Pancreas (tissue), 10 donors: ENCODE data around the gene L3MBTL3. TPM values are rescaled to one million over a fixed set of nuclear protein-coding genes. Genes with fewer than 3 reads are reported as not detected.

Source experiments
- ATAC-seq, 4 donors: fragments of 200-7000 bp; cut with Tn5 transposase; one replicate each; pipeline versions ENCODE4 v1.8.0 to v1.9.1; 2020; ENCODE audit warnings: mild to moderate bottlenecking in 4 of 4, moderate library complexity in 4 of 4
- DNase-seq, 6 donors: peaks; one replicate each; pipeline ENCODE4 v3.0.0-alpha.2; 2020
- FAIRE-seq: peaks from 2 replicates; lab custom pipeline; 2012; peaks lifted over from hg19 to GRCh38; lab: Jason Lieb, UNC
- H3K27ac ChIP-seq, 4 donors: fragments of 200-600 bp; sonication (generic); 1 replicate in 3 of 4; 2 replicates in 1 of 4; pipeline versions ENCODE4 v1.5.0 to v1.8.0; 2020
- H3K27me3 ChIP-seq, 4 donors: fragments of 200-600 bp; one replicate each; pipeline ENCODE4 v1.8.0; 2021
- H3K36me3 ChIP-seq, 3 donors: fragments of 200-600 bp; sonication (generic) in 1 of 3; one replicate each; pipeline versions ENCODE4 v1.5.0 to v1.8.0; 2020 to 2021
- H3K4me1 ChIP-seq, 3 donors: fragments of 200-600 bp; one replicate each; pipeline ENCODE4 v1.8.0; 2021
- H3K4me3 ChIP-seq, 4 donors: fragments of 200-600 bp; sonication (generic) in 2 of 4; one replicate each; pipeline versions ENCODE4 v1.5.0 to v1.8.0; 2020 to 2021
- H3K9me3 ChIP-seq, 4 donors: fragments of 200-600 bp; one replicate each; pipeline ENCODE4 v1.8.0; 2021
- CTCF ChIP-seq, 4 donors: fragments of 200-600 bp; sonication (generic) in 3 of 4; IDR thresholded peaks; one replicate each; pipeline versions ENCODE4 v1.5.0 to v1.8.0; 2021; ENCODE audit warnings: antibody characterized with exemption in 4 of 4
- WGBS, 2 donors: extraction: QIAGEN DNeasy Blood & Tissue Kit; methylation state at CpG; one replicate each; pipeline ENCODE4 v1.1.7; 2013; 5-methylcytosine and 5-hydroxymethylcytosine counted together
- intact Hi-C, 3 donors: fragments of 100-400 bp; cut with DNase I; formaldehyde crosslinking; loops; one replicate each; pipeline versions ENCODE4 v1.11.1 to v1.14.2; 2022
- polyA plus RNA-seq, 2 donors: library from polyadenylated mRNA; stranded (reverse); fragments of 200-250 nt; gene quantifications; one replicate each; pipeline ENCODE4 v1.2.3, GENCODE V29; 2013
- total RNA-seq, 6 donors: library from RNA; stranded (reverse); fragmentation: NEBNext Ultra II Directional in 4 of 6; extraction: Animal tissue kit (Norgen Biotek cat#: 25700) in 4 of 6; gene quantifications; one replicate each; pipeline versions ENCODE4 v1.2.1 to v1.2.4, GENCODE V29; 2021 to 2023
- donor health status: healthy with polysubstance abuse.
- donor health status: DM: no; HTN: no; CAD: no; lungs with moderate emphysema.
- donor health status: DM: no; HTN: no; CAD: no.
- donor health status: control.
- donor health status: control.
- donor health status: Bipolar disorder and iron deficiency.
- donor health status: DM: yes; HTN: yes; CAD: no.
- donor health status: DM: no; HTN: no; CAD: no.
- donor health status: DM: no; HTN: no; CAD: no.
- donor health status: DM: yes; HTN: yes; CAD: no.

The L3MBTL3 gene
- total and polyA plus RNA-seq, 8 donors: 0.95 to 5.3 (median 3.1) TPM

DNA sequence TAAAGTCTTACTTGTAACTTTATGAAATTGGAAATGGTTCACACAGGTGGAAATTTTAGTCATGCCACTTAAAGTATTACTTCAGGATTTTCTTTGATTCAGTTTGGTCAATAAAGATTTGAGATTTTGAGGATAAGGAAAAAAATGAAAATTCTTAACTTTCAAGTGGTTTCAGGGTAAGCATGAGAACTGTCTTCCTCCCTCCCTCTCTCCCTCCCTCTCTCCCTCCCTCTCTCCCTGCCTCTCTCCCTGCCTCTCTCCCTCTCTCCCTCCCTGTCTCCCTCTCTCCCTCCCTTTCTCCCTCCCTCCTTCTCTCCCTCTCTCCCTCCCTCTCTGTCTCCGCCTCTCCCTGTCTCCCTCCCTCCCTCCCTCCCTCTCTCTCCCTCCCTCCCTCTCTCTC, 36.9 kb downstream of the L3MBTL3 start:
- no peak for ATAC-seq
- no peaks in the 10 kb centered on the region for H3K4me1 ChIP-seq
- no peaks in the 10 kb centered on the region for H3K27me3 ChIP-seq
- intact Hi-C loops: no loop called here
- no peak overlapping the region for H3K27ac ChIP-seq
- H3K4me3 ChIP-seq: no peak overlapping the region
- peaks cover 0 to 3% (median 0%) of the 10 kb centered on the region in 3 donors for H3K36me3 ChIP-seq
- no peak for DNase-seq
- no peaks in the 10 kb centered on the region for H3K9me3 ChIP-seq
- WGBS, 2 donors: 60% methylated on average over 1 of the region's 1 CpG; no CpG with 5 or more reads in 1 of the 2 donors
- FAIRE-seq: no peak
- no peak for TF ChIP-seq CTCF (IDR thresholded peaks at IDR 0.05)

GRCh38 chr6:130057495-130057894, 39.1 kb downstream of the L3MBTL3 start:
- Histone ChIP-seq H3K4me1 (no peaks in the 10 kb centered on the region), H3K4me3 (no peak overlapping the region), H3K27ac (no peak overlapping the region), H3K9me3 (no peaks in the 10 kb centered on the region), H3K27me3 (no peaks in the 10 kb centered on the region), H3K36me3 (peaks cover 0 to 3% (median 0%) of the 10 kb centered on the region in 3 donors)
- TF ChIP-seq CTCF (IDR thresholded peaks at IDR 0.05): no peak
- DNase-seq (no peak), FAIRE-seq (no peak), ATAC-seq (no peak)
- intact Hi-C loops: no loop called here
- WGBS, 2 donors: 96 to 98% methylated on average over 12 of the region's 12 CpGs

DNA sequence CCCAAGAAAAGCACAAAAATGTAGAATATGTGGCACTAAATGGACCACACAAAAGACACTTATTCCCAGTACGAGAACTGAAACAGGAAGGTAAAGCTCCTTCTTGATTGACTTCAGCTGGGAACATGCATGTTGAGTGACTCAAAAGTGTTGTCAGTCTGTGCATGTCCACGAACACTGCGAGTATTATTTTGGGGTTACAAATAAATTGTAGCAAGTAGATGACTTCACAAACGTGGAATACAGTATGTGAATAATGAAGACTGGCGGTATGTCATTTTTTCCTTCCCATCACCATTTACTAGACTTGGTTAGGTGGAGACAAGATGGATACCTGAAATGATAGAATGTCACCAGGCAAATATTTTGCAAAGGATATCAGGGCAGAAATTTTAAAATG, 45.4 kb downstream of the L3MBTL3 start:
- Histone ChIP-seq H3K4me1 (no peaks in the 10 kb centered on the region), H3K36me3 (no peaks in the 10 kb centered on the region), H3K27me3 (no peaks in the 10 kb centered on the region), H3K4me3 (no peak overlapping the region), H3K9me3 (no peaks in the 10 kb centered on the region), H3K27ac (no peak overlapping the region)
- intact Hi-C loops: no loop called here
- DNase-seq: no peak
- no peak for TF ChIP-seq CTCF (IDR thresholded peaks at IDR 0.05)
- ATAC-seq: no peak
- 87 to 93% methylated on average over 5 of the region's 5 CpGs for WGBS, 2 donors
- no peak for FAIRE-seq

GRCh38 chr6:130065609-130066156, 47.3 kb downstream of the L3MBTL3 start:
- 94 to 95% methylated on average over 5 of the region's 5 CpGs for WGBS, 2 donors
- no peak for ATAC-seq
- Histone ChIP-seq H3K27me3 (no peaks in the 10 kb centered on the region), H3K4me3 (no peak overlapping the region), H3K4me1 (no peaks in the 10 kb centered on the region), H3K9me3 (no peaks in the 10 kb centered on the region), H3K36me3 (no peaks in the 10 kb centered on the region), H3K27ac (no peak overlapping the region)
- DNase-seq: no peak
- no peak for TF ChIP-seq CTCF (IDR thresholded peaks at IDR 0.05)
- intact Hi-C loops: no loop called here
- FAIRE-seq: no peak

- intact Hi-C loops: no loop called here
These were observed 51.1 kb downstream of the L3MBTL3 start for GRCh38 chr6:130069485-130069884.

More at GRCh38 chr6:130069485-130069884, 51.1 kb downstream of the L3MBTL3 start:
- no peak for DNase-seq
- TF ChIP-seq CTCF (IDR thresholded peaks at IDR 0.05): no peak
- Histone ChIP-seq H3K27ac (no peak overlapping the region), H3K4me3 (no peak overlapping the region), H3K36me3 (peaks cover 0 to 8% (median 0%) of the 10 kb centered on the region in 3 donors), H3K9me3 (no peaks in the 10 kb centered on the region), H3K4me1 (no peaks in the 10 kb centered on the region), H3K27me3 (no peaks in the 10 kb centered on the region)
- ATAC-seq: no peak
- no peak for FAIRE-seq
- WGBS, 2 donors: 70 to 74% methylated on average over 4 of the region's 4 CpGs
